ENCODE data around the gene CSH1.
"Not testable (repeated sequence)": the region's sequence is repeated elsewhere in the genome, so short reads cannot be mapped to it uniquely, and the experiment has no call there.

Gene CSH1

DNA sequence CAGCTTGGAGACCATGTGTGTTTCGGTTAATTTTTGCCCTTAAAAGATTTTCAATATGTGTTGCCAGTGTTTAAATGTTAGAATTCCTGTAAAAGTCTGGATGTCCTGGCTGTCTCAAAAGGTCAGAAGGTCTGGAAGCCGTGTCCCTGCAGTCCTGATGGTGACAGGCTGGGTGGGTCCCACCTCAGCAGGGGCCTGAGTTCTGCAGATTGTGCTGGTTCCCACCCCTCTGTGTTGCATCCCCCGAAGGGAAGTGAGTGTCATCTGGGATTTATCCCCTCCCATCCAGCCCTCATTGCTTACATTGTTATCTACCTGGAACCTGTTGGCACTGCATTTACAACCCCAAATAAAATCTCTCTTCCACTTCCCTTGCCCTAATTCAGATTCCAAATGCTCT is 2.4 kb downstream of the CSH1 start:
- DNase-seq (ENCODE audit: low spot score); in situ Hi-C loops (cut with MboI; ENCODE audit: low pct_unique_long_range_greater_than_20kb, low sequenced_read_pairs, unreplicated experiment): not testable (repeated sequence)

DNA sequence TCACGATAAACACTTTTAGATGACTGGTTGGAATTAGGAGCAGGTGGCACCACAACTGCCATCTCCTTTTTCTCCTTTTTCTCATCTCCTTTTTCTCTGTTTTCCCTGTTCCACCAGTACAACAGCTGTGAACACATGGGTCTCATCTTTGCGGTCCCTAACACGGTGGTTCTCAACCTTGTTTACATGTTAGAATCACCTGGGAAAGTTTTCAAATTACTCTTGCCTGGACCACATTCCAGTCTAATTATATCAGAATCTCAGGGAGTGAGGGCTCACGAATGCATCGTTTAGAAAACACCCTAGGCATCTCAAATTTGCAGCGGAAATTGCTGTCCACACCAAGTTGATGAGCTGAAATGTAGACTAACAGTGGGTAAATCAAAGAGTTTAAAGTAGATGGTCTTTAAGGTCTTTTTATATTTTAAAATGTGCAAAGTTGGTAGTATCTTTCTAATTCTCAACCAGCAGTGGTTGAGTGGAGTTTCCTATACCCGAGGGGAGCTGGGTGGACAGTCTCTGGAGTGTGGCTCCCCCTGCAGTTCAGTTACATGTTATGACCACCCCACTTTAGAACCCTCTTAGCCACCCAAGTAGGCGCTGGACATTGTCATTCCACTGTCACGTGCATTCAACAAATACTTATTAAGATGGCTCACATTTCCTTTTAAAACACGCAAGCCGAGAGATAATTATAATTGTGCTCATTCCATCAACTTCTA is 3.9 kb downstream of the CSH1 start:
- in situ Hi-C loops (cut with MboI; ENCODE audit: low pct_unique_long_range_greater_than_20kb, low sequenced_read_pairs, unreplicated experiment); DNase-seq (ENCODE audit: low spot score): not testable (repeated sequence)

DNA sequence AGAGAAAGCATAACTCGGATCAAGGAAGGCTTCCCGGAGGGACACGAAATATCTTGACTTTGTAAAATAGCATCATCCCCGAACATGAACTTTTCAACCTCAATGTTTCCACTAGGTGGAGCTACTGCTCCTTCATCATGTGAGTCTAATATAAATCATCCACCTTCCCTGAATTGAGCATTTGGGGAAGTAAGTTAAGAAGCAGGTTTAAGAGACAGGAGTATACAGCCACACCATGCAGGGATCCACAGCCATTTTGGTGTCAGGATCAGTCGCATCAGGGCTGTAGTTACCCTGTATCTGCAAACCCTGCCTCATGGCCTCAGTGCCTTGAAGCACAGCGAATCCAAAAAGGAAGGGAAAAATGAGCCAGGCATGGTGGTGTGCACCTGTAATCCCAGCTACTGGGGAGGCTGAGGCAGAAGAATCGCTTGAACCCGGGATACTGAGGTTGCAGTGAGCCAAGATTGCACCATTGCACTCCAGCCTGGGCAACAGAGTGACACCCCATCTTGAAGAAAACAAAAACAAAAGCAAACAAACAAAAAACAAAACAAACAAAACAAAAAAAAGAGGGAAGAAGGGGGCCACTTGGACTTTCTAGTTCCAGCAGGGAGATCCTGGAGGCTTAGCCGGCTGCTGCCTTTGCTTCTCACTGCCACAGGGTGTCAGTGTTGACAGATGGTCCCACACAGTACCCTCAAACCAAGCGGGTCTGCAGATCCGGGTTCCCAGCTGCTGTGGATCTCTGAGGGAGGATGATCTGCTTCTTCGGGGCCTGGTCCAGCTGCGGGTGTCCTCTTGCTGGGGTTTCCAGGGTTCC is 7.1 kb downstream of the CSH1 start:
- in situ Hi-C loops (cut with MboI; ENCODE audit: low pct_unique_long_range_greater_than_20kb, low sequenced_read_pairs, unreplicated experiment); DNase-seq (ENCODE audit: low spot score): not testable (repeated sequence)
- TF ChIP-seq, protein P1, sequence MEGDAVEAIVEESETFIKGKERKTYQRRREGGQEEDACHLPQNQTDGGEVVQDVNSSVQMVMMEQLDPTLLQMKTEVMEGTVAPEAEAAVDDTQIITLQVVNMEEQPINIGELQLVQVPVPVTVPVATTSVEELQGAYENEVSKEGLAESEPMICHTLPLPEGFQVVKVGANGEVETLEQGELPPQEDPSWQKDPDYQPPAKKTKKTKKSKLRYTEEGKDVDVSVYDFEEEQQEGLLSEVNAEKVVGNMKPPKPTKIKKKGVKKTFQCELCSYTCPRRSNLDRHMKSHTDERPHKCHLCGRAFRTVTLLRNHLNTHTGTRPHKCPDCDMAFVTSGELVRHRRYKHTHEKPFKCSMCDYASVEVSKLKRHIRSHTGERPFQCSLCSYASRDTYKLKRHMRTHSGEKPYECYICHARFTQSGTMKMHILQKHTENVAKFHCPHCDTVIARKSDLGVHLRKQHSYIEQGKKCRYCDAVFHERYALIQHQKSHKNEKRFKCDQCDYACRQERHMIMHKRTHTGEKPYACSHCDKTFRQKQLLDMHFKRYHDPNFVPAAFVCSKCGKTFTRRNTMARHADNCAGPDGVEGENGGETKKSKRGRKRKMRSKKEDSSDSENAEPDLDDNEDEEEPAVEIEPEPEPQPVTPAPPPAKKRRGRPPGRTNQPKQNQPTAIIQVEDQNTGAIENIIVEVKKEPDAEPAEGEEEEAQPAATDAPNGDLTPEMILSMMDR (IDR thresholded peaks at IDR 0.05; ENCODE audit: extremely low read depth, insufficient read depth, missing control alignments): peak; percentile 50

DNA sequence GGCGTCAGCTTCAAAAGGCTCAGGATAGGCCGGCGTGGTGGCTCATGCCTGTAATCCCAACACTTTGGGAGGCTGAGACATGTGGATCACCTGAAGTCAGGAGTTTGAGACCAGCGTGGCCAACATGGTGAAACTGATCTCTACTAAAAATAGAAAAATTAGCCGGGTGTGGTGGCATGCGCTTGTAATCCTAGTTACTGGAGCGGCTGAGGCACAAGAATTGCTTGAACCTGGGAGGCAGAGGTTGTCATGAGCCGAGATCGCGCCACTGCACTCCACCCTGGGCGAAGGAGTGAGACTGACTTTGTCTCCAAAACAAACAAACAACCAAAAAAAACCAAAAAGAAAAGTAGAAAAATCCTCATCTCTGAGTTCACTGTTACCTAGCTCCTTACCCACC is 11.3 kb downstream of the CSH1 start:
- DNase-seq (ENCODE audit: low spot score); in situ Hi-C loops (cut with MboI; ENCODE audit: low pct_unique_long_range_greater_than_20kb, low sequenced_read_pairs, unreplicated experiment): not testable (repeated sequence)

DNA sequence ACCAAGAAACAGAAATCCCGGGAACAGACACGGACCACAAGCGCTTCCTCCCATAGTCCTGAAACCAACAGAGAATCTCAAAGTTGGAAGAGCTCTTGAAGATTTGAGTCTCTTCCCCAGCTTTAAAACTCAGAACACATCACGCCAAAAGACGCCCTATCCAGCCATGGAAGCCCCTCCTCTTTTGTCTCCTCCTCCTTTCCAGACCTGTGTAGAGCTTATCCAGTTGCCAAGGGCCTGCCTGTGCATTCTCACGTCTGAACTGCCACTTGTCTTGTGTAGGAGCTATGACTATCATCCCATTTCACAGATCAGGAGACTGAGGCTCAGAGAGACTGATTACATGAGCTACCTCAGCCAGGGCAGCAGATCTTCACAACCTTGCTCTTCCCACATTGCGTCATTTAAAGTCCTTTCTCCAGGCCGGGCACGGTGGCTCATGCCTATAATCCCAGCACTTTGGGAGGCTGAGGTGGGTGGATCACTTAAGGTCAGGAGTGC is 13.7 kb downstream of the CSH1 start:
- in situ Hi-C loops (cut with MboI; ENCODE audit: low pct_unique_long_range_greater_than_20kb, low sequenced_read_pairs, unreplicated experiment); DNase-seq (ENCODE audit: low spot score): not testable (repeated sequence)

DNA sequence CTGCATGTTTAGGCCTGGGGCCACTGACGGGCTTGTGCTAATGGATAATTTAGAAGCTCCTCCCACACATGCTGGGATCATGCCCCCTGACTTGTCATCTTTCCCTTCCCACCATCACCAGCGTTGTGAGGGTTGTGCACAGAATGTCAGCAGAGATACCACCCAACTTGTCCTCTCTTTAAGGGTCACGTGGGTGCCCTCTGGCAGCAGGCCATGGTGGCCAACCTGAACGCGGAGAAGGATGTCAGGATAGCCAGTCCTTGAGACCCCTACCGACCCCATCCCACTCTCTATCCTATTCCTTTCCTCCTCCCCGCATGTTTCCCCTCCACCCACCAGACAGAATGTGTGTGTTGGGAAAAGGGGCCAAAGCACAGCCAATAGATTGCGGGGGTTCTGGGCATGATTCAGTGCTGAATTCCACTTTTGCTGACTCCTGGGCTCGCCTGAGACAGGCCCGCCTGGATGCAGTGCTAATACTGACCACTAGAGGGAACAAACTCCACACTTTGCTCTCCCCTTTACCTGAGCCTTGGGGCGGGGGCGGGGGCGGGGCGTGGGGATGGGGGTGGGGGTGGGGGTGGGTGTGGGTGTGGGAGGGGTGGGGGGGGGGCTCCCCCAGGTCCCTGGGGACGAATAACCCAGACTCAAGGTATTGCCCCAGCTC is 14.3 kb downstream of the CSH1 start, which contains the start of gene GH2:
Gene GH2, minus strand, starts transcription at position 10 of the 667 bp plus-strand sequence. CDS start 143 bp downstream, outside the sequence.
- TF ChIP-seq, protein P1 (IDR thresholded peaks at IDR 0.05; ENCODE audit: extremely low read depth, insufficient read depth, missing control alignments): peak; percentile 84
- in situ Hi-C loops (cut with MboI; ENCODE audit: low pct_unique_long_range_greater_than_20kb, low sequenced_read_pairs, unreplicated experiment): no loop called here
- peak; percentile 85 for DNase-seq (ENCODE audit: low spot score)

DNA sequence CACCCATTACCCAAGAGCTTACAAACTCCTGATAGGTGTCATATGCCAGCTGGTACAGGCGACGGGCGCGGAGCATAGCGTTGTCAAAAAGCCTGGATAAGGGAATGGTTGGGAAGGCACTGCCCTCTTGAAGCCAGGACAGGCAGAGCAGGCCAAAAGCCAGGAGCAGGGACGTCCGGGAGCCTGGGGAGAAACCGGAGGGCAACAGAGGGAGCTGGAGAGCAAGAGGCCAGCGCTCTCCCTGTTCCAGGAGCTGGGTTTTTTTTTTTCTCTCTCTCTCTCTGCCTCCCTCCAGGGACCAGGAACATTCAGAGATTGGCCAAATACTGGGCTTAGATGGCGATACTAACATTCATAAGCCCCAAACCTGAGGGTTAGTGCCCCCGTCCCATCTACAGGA is 15.0 kb downstream of the CSH1 start:
- not testable (repeated sequence) for DNase-seq (ENCODE audit: low spot score)

DNA sequence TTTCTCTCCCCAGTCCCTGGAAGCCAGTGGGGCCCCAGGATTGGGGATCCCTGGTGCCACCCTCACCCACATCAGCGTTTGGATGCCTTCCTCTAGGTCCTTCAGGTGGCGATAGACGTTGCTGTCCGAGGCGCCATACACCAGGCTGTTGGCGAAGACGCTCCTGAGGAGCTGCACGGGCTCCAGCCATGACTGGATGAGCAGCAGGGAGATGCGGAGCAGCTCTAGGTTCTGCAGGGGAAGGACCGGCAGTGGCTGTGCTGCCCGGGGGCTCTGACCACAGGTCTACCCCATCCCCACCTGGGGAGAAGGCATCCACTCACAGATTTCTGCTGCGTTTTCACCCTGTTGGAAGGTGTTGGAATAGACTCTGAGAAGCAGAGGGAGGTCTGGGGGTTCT is 15.7 kb downstream of the CSH1 start:
- TF ChIP-seq, protein P1 (IDR thresholded peaks at IDR 0.05; ENCODE audit: extremely low read depth, insufficient read depth, missing control alignments): no peak
- in situ Hi-C loops (cut with MboI; ENCODE audit: low pct_unique_long_range_greater_than_20kb, low sequenced_read_pairs, unreplicated experiment): no loop called here

More for the DNA sequence above, 15.0 kb downstream of the CSH1 start:
- in situ Hi-C loops (cut with MboI; ENCODE audit: low pct_unique_long_range_greater_than_20kb, low sequenced_read_pairs, unreplicated experiment): not testable (repeated sequence)

DNA sequence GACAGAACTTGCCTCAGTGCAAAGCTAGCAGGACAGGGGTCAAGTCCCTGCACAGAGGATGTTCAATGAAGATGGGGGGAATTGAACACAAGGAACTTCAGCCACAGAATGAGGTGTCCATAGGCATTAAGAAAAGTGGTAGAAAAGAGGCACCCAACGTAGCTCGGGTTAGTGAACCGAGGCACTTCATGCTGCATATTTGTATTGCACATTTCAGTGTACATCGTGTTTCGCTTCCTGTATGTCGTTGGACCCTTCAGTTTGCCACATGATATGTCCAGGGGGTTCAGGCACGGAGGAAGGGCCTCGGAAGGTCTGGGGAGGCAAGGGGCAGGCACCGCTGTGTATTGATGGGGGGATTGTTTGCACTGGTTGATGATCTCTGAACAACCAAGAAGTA is 18.0 kb downstream of the CSH1 start:
- DNase-seq (ENCODE audit: low spot score); in situ Hi-C loops (cut with MboI; ENCODE audit: low pct_unique_long_range_greater_than_20kb, low sequenced_read_pairs, unreplicated experiment): not testable (repeated sequence)

More for the DNA sequence above, 15.7 kb downstream of the CSH1 start:
- no peak for DNase-seq (ENCODE audit: low spot score)

DNA sequence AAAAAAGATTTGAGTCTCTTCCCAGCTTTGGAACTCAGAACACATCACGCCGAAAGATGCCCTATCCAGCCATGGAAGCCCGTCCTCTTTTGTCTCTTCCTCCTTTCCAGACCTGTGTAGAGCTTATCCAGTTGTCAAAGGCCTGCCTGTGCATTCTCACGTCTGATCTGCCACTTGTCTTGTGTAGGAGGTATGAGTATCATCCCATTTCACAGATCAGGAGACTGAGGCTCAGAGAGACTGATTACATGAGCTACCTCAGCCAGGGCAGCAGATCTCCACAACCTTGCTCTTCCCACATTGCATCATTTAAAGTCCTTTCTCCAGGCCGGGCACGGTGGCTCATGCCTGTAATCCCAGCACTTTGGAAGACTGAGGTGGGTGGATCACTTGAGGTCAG is 21.7 kb downstream of the CSH1 start:
- DNase-seq (ENCODE audit: low spot score); in situ Hi-C loops (cut with MboI; ENCODE audit: low pct_unique_long_range_greater_than_20kb, low sequenced_read_pairs, unreplicated experiment): not testable (repeated sequence)

DNA sequence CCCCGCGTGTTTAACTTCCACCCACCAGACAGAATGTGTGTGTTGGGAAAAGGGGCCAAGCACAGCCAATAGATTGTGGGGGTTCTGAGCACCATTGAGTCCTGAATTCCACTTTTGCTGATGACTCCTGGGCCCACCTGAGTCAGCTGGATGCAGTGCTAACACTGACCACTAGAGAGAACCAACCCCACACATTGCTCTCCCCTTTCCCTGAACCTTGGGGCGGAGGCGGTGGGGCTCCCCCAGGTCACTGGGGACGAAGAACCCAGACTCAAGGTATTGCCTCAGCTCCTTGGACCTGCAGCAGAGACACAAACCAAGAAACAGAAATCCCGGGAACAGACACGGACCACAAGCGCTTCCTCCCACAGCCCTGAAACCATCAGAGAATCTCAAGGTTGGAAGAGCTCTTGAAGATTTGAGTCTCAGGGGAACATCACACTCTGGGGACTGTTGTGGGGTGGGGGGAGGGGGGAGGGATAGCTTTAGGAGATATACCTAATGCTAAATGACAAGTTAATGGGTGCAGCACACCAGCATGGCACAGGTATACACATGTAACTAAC is 22.2 kb downstream of the CSH1 start:
- in situ Hi-C loops (cut with MboI; ENCODE audit: low pct_unique_long_range_greater_than_20kb, low sequenced_read_pairs, unreplicated experiment): not testable (repeated sequence)

DNA sequence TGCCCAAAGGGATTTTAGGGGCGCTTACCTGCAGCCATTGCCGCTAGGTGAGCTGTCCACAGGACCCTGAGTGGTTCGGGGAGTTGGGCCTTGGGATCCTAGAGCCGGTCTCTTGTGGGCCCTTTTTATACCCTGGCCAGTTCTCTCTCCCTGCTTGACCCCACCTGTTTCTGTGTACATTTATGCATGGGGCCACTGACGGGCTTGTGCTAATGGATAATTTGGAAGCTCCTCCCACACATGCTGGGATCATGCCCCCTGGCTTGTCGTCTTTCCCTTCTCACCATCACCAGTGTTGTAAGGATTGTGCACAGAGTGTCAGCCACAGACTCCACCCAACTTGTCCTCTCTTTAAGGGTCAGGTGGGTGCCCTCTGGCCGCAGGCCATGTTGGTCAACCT is 22.8 kb downstream of the CSH1 start, which contains the start of gene CSH2:
Gene CSH2, minus strand, starts transcription at position 101 of the 400 bp plus-strand sequence. Its CDS starts 63 bp downstream, at position 38.
- in situ Hi-C loops (cut with MboI; ENCODE audit: low pct_unique_long_range_greater_than_20kb, low sequenced_read_pairs, unreplicated experiment): not testable (repeated sequence)

More for the DNA sequence above, 22.2 kb downstream of the CSH1 start:
- DNase-seq (ENCODE audit: low spot score): not testable (repeated sequence)

More for the DNA sequence above, 22.8 kb downstream of the CSH1 start, which contains the start of gene CSH2:
- not testable (repeated sequence) for DNase-seq (ENCODE audit: low spot score)
